HG03139 (cell line): ENCODE data around the gene TBC1D14.

Source experiments
- ATAC-seq: cut with Tn5 transposase; IDR thresholded peaks from one replicate; pipeline ENCODE4 v1.9.1; 2021; ENCODE audit not compliant: unreplicated experiment

Gene TBC1D14

DNA sequence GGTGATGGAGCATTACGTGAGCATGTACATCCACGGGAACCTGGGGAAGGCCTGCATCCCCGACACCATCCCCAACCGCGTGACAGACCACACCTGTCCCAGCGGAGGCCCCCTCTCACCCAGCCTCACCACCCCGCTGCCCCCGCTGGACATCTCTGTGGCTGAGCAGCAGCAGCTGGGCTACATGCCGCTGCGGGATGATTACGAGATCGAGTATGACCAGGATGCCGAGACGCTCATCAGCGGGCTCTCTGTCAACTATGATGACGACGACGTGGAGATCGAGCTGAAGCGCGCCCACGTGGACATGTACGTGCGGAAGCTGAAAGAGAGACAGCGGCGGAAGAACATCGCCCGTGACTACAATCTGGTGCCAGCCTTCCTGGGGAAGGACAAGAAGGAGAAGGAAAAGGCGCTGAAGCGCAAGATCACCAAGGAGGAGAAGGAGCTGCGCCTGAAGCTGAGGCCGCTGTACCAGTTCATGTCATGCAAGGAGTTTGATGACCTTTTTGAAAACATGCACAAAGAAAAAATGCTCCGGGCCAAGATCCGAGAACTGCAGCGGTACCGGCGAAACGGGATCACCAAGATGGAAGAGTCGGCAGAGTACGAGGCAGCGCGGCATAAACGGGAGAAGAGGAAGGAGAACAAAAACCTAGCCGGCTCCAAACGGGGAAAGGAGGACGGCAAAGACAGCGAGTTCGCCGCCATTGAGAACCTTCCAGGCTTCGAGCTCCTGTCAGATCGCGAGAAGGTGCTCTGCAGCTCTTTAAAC lies 144.7 kb downstream of the TBC1D14 start:
- no peak for ATAC-seq

DNA sequence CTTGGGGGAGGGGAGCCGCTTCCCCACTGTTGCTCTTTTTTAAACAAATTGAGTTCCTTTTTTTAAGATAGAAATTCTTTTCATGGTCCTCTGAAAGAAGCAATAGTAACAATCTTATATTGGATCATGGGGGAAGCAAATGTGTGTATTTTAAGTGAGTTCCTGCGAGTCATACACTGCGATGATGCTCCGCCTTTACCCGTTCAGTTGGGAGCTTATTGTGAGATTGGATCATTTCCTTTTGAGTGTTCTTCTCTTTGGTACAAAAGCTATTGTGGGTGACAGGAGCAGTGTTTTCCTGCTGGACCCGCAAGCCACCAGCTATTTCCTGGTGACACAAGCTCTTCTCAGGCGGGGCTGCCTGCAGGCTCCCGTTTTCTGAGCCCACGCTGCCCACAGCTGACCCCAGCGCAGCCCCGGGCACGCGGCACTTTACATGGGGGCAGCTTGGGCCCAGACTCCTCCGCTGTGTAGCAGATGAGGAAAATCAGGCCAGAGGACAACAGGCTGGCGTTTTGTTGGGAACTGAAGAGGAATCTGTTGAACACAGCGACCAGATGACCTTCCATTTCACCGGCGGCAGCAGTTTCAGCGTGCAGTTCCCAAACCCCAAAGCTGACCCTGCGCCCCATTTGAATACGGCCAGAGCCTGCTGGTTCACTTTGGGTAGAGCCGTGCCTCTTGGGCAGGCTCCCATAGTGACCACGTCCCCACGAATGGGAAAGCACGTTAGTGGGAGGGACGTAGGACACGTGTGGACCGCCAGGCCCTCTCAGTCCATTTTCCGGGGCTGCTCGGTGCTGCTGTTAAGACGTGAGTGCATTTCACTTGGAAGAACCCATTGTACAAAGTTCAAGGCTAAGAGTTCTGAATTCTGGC lies 145.7 kb downstream of the TBC1D14 start:
- ATAC-seq, result no peak

DNA sequence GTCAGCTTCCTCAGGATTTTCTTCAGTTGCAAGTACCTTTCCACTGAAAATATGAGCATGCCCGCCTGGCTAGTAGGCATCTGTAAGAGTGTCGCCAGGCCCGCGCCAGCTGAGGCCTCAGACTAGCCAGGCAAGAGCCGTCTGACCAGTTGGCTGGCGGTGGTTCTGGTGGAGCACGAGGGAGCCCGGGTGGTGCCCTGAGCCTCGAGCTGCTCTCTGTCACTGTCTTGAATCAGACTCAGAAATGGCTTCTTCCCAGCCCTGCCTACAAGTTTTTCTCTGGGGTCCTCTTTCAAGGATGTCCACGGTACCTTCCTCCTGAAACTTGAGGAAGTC lies 146.3 kb downstream of the TBC1D14 start:
- no peak for ATAC-seq

DNA sequence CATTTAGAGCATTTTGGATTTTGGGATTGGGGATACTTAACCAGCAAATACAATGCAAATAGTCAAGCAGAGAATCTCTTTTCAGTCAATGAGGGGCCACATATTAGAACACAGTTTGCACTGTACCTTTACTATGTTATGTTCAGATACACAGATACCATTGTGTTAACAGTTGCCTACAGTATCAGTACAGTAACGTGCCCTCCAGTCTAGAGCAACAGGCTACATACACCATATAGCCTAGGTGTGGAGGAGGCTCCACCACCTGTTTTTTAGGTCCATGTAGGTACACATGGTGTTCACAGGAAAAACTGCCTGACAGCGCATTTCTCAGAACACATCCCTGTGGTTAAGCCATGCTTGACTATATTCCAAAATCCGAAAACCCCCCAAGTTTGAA lies 149.2 kb downstream of the TBC1D14 start:
- no peak for ATAC-seq

DNA sequence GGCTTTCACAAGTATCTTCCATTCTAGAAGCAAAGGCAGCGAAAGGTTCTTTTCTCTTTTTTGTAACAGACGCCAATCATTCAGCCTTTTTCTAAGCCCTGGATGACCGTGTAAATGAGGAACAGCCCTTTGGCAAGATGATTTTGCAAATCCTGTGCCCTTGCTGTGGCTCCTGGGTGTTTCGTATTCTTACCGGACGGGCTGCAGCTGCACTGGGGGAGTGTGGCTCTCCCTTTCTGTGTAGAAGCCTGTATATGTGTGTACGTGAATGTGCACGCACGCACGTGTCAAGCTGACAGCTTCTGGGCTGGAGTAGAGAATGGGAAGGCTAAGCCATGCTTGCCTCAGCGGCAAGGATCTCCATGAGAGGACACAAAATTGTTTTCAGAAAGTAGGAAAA lies 150.0 kb downstream of the TBC1D14 start:
- no peak for ATAC-seq

DNA sequence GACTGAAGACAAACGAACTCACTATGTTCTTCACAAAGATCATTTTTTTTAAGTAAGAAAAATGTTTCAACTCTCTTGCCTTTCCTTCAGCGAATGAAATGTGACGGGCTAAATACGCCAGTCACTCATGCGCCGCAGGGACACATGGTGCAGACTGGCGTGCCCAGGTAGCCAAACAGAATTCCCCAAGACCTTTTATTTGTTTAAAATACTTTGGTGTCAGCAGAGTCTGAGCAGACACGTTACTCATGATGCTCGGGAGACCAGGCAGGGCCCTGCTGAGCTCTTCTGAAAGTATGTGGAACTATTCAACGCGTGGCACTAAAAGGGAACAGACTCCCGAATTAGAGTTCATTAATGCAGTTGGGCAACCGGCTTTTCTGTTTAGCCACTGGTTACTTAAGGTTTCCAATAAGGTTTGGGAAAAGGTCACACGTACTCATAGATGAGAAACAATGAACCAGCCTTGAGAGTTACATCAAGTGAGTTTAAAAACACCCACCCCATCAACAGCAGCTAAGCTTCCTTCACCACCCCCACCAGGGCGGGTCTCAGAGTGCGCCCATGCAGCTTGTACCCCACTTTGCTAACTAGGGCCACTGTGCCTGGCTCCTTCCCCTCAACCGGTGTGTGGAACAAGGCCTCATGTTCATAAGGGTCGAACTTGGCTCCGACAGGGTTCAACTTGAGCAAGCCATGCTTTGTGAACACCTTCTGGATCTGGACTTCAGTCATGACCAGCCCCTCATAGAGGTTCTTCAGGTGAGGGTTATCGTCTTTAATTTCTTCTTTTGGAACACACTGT lies 150.9 kb downstream of the TBC1D14 start:
- no peak for ATAC-seq

DNA sequence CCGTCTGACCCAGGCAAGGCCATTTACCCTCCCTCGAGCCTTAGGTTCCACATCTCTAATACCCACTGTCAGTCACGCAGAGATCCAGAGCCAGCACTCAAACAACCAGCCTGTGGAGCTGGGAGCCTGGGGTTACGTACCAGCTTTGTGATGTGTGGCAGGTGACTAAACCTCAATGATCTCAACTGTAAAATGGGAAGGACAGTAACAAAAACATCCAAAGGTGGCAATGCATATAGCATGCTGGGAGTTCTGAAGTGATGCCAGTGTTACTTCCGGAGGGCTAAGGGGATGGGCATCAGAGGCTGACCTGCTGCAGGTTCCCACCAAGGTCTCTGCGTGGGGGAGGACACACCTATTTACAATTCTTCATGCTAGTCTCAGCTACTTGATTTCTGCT lies 152.2 kb downstream of the TBC1D14 start:
- no peak for ATAC-seq

DNA sequence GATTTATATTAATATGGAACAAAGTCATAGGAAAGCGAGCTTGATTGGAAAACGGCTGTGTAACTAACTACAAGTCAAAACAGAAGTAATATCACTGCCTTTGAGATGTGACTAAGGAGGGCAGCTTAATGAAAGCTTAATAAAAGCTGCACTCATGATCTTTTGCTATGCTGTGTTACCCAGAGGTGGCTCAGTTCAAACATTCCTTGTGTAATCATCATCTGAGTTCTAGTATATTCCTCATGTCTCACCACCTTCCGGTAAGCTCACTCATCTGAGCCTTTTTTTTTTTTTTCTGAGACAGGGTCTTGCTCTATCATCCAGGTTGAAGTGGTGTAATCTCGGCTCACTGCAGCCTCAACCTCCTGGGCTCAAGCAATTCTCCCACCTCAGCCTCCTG lies 153.2 kb downstream of the TBC1D14 start:
- no peak for ATAC-seq

DNA sequence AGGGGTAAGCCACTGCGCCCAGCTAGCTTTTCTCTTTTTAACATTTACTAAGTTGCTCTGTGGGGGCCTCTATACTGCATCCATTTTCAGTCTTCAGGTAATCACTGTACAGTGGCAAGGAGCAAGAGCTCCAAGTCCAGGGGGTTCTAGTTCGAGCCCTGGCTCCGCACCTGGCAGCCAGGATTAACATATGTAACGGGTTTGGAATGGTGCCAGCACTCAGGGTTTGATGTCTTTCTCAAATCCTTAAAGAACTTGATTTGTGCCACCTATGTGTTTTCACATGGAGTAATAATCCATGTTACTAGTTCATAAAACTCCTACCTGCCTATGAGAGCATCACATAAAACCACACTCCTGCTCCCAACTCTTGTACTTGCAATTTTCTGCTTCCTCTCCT lies 153.7 kb downstream of the TBC1D14 start:
- no peak for ATAC-seq

DNA sequence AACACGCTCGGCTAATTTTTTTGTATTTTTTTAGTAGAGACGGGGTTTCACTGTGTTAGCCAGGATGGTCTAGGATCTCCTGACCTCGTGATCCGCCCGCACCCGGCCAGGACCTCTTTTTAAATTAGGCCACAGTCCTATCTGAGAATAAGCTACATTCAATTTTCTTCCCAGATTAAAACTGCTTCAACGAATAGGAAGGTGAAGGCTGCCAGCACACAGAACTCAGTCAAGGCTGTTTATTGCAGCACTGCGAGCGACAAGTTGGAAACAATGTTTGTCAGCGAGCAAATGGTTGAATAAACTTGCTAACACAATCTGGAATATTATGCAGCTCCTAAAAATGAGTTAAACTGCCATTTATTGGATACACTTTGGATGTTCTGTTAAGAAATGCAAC lies 156.4 kb downstream of the TBC1D14 start:
- no peak for ATAC-seq

DNA sequence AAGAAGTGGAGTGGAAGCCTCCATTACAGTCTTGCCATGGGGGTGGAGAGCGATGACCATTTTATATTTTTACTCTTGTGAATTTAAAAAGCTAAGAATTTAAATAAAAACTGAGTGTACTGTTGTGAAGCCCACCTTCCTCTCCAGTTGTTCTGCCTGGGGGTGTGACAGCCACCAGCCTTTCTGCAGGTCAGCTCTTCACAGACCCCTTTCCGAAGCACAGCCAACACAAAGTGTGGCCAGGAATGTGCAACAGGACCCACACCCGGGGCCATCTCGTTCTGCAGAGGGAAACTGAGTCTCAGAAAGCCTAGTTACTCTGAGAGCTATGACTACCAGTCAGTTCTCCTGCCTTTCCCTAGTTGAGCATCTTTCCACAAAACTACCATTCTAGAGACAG lies 156.9 kb downstream of the TBC1D14 start:
- no peak for ATAC-seq

DNA sequence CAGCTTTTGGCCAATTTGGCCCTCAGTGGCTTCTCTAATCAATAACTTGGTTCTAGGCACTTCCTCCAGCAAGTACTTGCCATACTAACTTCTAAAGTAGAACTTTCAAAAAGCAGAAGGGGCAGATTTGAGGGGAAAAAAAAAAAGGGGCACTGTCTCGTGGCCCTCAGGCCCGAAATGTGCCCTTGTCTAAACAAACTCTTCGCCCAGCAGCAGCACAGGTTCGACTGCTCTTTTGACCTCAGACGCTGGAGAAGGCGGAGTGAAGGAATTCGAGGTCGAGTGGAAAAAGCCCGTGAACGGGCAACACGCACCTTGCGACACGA lies 157.5 kb downstream of the TBC1D14 start:
- ATAC-seq, result no peak

DNA sequence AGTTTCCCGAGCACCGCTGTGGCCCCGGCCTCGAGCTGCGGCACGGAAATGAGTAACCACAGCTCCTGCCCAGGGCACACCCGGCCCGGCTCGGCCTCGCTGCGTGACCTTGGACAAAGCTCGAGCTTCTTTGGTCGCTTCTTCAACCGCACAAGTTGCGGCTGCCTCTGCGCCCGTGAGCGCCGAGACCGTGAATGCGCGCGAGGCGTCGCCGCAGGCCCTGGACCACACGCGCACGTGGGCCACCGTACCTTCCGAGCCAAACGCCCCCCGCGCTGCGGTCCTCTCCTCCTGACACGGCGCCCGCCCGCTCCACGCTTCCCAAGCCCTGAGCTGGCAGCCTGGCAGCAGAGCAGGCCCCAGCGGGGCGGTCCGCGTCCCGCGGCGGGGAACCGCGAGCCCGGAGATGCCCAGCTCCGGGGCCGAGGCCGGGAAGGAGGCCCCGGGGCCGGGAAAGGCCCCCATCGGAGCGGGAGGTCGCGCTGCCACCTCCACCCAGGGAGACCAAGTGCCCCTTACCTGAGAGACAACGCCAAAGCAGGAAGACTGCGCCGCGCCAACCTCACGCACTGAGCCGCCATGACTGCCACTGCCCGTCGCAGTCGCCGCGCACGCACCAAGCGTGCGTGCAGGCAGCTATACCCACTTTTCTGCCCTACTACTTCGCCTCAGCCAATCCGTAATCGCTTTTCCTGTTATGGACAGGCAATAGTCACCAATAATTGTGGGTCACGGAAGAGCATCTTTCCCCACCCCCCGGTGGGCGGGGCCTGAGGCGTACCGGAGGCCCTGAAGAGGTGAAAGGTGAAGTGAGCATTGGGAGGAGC lies 158.0 kb downstream of the TBC1D14 start, which contains the start of gene GRPEL1:
GRPEL1 (minus strand) TSS at position 613 of the 827 bp plus-strand sequence; CDS start at position 581, 32 bp downstream.
- peak; percentile 86 for ATAC-seq

DNA sequence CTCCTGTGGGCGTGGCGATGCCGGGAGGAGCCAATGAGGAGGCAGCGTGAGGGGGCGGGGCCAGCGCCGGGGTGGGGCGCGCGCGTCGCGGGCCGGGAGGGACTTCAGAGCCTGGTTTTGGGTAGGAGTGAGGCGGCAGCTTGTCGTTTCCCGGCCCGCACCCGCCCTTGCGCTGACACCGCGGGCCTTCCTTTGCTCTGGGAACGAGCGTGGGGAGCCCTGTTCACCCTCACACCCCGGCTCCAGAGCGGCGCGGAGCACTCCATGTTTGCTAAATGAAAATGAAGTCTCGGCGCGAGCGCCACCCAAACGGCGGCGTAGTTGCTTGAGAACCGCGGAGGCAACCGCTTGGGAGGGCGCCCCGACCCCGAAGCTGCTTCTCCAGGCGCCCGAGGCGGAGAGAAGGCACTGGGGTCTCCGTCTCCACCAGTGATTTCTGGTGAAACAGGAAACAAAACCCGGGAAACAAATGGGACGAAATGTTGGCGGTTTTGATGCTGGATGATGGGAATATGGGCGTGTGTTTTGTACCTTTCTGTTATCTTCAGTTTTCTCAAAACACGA lies 158.7 kb downstream of the TBC1D14 start:
- ATAC-seq, result no peak

DNA sequence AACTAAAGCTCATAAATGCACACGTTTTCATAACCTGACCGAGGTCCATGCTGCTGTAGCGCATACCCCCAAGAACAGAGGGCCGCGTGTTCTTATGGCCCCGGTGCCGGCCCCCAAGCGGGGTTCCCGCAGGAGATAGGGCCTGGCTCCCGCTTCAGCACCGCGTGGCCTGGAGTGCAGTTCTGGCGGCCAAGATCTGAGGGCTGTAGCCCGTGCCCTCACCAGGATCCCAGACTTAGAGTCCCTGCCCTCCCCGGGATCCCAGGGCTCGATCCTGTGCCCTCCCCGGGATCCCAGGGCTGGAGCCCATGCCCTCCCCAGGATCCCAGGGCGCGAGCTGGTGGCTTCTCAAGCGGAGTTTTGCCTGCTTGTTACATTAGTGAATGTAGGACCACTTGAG lies 159.3 kb downstream of the TBC1D14 start:
- ATAC-seq, result no peak

DNA sequence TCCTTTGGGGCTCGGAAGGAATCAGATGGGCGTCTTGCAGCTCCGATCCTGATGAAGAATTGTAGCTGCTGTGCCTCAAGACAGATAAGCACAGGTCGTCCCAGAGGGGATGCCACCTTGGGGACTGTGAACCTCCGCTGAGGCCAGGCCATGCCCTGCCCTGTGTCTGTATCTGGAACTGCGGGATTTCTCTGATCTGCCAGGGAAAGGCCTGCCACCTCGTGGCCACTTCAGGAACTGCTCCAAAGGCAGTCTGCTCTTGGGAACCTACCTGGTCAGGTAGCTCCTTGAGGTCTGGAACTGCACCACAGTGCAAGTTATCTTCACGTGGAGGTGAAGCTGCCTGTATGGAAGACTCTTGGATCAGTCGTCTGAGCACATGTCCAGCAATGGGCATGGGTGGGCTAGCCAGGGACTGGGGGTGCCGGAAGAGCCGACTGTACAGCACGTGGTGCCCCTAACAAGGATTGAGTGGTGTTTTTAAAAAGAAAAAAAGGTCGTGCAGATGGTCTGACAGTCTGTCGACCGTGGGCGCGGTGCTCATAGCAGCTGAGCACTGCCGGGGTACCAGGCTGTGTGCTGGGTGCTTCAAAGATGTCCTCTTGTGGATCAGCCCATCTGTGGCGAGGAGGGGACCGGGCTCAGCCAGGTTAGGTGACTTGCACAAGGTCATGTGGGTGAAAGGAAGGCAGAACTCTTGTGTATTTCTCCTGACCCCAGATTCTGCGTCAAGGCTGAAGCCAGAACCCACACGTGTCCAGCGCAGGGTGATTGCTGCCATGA lies 161.3 kb downstream of the TBC1D14 start:
- no peak for ATAC-seq

DNA sequence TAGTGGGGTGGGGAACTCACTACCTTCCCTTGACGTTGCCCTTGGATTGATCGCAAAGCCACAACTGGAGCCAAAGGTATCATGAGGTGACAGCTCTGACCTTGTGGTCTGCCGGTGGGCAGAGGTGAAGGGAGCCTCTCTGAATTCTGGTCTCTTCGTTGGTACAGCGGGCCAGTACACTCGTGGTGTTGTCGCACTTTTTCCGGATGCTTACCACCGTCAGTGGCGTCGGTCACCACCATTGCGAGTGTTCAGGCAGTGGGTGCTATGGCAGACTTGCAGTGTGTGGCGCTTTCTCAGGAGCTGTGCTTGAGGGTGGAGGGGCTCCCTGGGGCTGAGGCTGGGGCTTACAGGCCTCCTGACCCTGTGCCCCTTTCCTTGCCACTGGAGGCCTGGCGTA lies 163.4 kb downstream of the TBC1D14 start:
- ATAC-seq, result no peak

DNA sequence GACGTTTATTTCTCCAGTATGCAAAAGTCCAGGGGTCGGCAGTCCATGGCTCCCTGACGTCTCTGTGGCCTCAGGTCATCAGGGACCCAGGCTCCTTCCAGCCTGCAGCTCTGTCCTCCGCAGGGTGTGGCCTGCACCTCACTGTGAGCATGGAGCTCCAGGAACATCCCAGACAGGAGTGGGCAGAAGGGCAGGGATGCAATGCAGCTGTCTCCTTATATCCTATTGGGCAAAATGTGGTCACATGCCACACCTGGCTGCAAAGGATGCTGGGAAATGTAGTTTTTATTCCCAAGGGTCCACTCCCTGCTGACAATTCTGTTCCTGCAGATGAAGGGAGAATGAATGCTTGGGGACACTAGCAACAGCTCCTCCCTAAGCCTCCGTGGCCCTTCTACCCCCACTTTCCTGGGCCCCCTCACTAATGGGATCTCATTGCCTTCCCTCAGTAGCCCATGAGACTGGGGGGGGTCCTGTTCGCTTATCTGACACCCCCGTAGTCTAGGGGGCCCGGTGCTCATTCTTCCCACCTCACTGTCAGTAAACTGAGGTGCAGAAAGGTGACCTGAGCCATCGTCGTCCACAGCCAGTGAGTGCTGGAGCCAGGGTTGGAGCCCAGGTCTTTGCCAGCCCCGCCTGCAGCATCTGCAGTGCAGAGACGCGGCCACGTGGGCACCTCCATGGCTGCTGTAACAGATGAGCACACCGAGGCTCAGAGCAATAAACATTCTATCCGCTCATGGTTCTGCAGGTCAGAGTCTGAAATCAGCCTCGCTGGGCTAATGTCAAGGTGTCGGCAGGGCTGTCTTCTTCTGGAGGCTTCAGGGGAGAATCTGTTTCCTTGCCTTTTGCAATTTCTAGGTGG lies 164.1 kb downstream of the TBC1D14 start:
- no peak for ATAC-seq

DNA sequence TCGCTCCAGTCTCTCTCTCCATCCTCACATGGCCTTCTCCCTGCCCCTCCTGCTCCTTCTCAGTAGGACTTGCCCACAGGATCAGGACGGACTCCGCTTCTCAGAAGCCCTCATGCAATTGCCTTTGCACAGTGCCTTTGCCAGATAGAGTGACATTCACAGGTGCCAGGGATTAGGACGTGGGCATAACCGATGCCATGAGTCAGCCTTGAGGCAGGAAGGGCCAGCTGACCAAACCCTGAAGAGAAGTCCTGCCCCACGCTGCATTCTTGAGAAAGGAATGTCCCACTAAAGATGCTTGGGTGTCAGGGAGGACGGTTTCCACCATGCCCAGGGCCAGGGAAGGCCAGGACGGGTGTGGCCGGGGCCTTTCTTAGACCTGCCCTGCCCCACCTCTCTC lies 164.8 kb downstream of the TBC1D14 start:
- no peak for ATAC-seq
